HepG2 (cell line): ENCODE measurements around the gene SLC25A20. TPM values are rescaled to one million over a fixed set of nuclear protein-coding genes. Genes with fewer than 3 reads are reported as not detected.

ENCODE experiments used
- CCDC6 ChIP-seq: sonication (generic); formaldehyde crosslinking; IDR thresholded peaks from 2 replicates; pipeline ENCODE4 v1.8.1; 2022; ENCODE audit warnings: mild to moderate bottlenecking, missing genetic modification reagents, moderate library complexity
- ELF3 ChIP-seq: IDR thresholded peaks from 2 replicates; pipeline ENCODE4 v1.6.1; 2016; ENCODE audit warnings: missing genetic modification reagents, missing compliant biosample characterization
- FLYWCH1 ChIP-seq: sonication (generic); formaldehyde crosslinking; IDR thresholded peaks from 2 replicates; pipeline ENCODE4 v1.8.1; 2023; ENCODE audit warnings: mild to moderate bottlenecking, missing genetic modification reagents
- KAT8 ChIP-seq: IDR thresholded peaks from 2 replicates; pipeline ENCODE4 v1.6.1; 2016; ENCODE audit warnings: missing genetic modification reagents, missing compliant biosample characterization
- NR2C2 ChIP-seq: sonication (generic); formaldehyde crosslinking; IDR thresholded peaks from 2 replicates; pipeline ENCODE4 v1.4.0; 2020; ENCODE audit warnings: missing genetic modification reagents, mild to moderate bottlenecking, moderate library complexity, borderline replicate concordance
- RFXAP ChIP-seq: sonication (generic); formaldehyde crosslinking; IDR thresholded peaks from 2 replicates; pipeline ENCODE4 v1.4.0; 2020; ENCODE audit warnings: missing genetic modification reagents, borderline replicate concordance
- SOX13 ChIP-seq, 3 experiments: fragments of 450-650 bp in 1 of 3; sonication (generic) in 1 of 3; formaldehyde crosslinking in 1 of 3; IDR thresholded peaks in 2 of 3; conservative IDR thresholded peaks in 1 of 3; 2 replicates each; pipeline versions ENCODE4 v1.5.0 to v1.6.1; 2016 to 2020; ENCODE audit warnings: antibody characterized with exemption in 1 of 3, mild to moderate bottlenecking in 1 of 3, missing compliant biosample characterization in 1 of 3, missing genetic modification reagents in 1 of 3, moderate library complexity in 1 of 3
- TBP ChIP-seq: sonication (generic); formaldehyde crosslinking; IDR thresholded peaks from 2 replicates; pipeline ENCODE4 v1.5.0; 2020; ENCODE audit warnings: missing genetic modification reagents
- ZBTB7B ChIP-seq: sonication (generic); formaldehyde crosslinking; IDR thresholded peaks from 2 replicates; pipeline ENCODE4 v1.4.0; 2020; ENCODE audit warnings: missing genetic modification reagents
- polyA plus RNA-seq, 8 experiments: library from polyadenylated mRNA; depleted of rRNA in 3 of 8; stranded (reverse) in 7 of 8; unstranded in 1 of 8; fragments of >200 nt; fragmentation: Illumina TruSeq in 4 of 8; extraction: Trizol in 4 of 8; gene quantifications; 2 replicates each; pipeline versions ENCODE4 v1.2.1 to v1.2.3, GENCODE V29; 2011 to 2016; ENCODE audit warnings: low read depth in 4 of 8, missing spikeins in 1 of 8, mixed read lengths in 1 of 8; ENCODE audit not compliant: insufficient read depth in 1 of 8
- total RNA-seq, 5 experiments: library from RNA; depleted of rRNA; stranded (reverse); fragments of >200 nt; fragmentation: Illumina TruSeq; extraction: Trizol; gene quantifications; 2 replicates each; pipeline ENCODE4 v1.2.3, GENCODE V29; 2016; ENCODE audit warnings: low read depth in 1 of 5
- TF ChIP-seq, protein P1 (sequence below): sonication (generic); formaldehyde crosslinking; IDR thresholded peaks from 2 replicates; pipeline ENCODE4 v1.8.0; 2022; ENCODE audit warnings: missing genetic modification reagents, mild to moderate bottlenecking, moderate library complexity, borderline replicate concordance
- TF ChIP-seq, protein P2 (sequence below): sonication (generic); formaldehyde crosslinking; IDR thresholded peaks from one replicate; pipeline ENCODE4 v1.5.1; 2020; ENCODE audit warnings: mild to moderate bottlenecking, missing genetic modification reagents; ENCODE audit errors: not compliant biosample characterization
- TF ChIP-seq, protein P3 (sequence below): sonication (generic); formaldehyde crosslinking; IDR thresholded peaks from 2 replicates; pipeline ENCODE4 v1.4.0; 2020; ENCODE audit warnings: missing genetic modification reagents, borderline replicate concordance

SLC25A20 gene
- total and polyA plus RNA-seq, 2 of the 13 experiments (the other 11 are each of a cell fraction or from before 2014, with no cell fraction given) = 21.1 to 26.6 TPM

DNA sequence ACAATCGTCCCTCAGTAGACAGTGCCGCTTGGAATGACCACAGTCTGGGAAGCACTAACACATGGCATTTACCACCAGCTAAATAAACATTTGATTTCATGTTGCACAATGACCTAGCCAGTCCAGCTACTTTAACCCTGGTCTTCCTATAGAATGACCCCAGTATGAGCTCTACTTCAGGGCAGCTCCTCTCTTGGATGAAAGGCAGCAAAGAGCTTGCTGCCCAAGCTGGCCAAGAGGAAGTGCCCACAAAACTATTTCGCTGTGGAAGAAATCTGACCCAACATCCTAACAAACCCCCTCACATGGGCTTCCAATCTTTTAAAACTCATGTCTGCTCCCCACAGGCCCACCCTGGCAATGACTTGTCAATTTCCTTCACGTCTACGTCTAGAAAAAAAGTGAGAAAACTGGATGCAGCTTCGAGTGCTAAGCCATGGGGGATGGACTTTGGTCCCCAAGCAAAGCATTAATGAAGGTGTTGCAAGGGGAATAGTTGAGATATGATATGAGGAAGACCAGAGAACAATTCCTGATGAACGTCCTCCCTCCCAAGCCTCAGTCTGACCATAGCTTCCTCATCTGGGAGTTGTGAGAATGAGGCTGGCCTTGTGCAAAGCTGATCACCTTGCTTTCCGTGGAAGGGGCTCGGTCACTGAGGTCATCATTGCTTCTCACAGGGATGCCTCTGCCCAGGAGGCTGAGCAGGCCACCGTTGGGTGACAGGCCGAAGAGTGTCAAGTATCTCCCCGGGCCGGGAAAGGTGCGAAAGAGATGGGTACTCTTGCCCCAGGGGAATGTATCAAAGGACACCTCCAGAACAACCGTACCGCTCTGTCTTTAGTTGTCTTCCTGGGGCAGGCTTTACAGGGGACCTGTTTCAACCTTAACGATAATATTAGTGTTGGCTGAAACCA is 964 bp downstream of the SLC25A20 start (continued):
- TF ChIP-seq, protein P1, sequence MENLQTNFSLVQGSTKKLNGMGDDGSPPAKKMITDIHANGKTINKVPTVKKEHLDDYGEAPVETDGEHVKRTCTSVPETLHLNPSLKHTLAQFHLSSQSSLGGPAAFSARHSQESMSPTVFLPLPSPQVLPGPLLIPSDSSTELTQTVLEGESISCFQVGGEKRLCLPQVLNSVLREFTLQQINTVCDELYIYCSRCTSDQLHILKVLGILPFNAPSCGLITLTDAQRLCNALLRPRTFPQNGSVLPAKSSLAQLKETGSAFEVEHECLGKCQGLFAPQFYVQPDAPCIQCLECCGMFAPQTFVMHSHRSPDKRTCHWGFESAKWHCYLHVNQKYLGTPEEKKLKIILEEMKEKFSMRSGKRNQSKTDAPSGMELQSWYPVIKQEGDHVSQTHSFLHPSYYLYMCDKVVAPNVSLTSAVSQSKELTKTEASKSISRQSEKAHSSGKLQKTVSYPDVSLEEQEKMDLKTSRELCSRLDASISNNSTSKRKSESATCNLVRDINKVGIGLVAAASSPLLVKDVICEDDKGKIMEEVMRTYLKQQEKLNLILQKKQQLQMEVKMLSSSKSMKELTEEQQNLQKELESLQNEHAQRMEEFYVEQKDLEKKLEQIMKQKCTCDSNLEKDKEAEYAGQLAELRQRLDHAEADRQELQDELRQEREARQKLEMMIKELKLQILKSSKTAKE = peak; percentile 40; the same call in 1 of the 2 replicates
- TF ChIP-seq NR2C2 (CRISPR knock-in tag) (peak; percentile 48; the same call in 1 of the 2 replicates), FLYWCH1 (no peak), KAT8 (CRISPR knock-in tag) (peak; percentile 28; the same call in 1 of the 2 replicates), RFXAP (CRISPR knock-in tag) (no peak; the same call in 1 of the 2 replicates), CCDC6 (CRISPR knock-in tag) (no peak), ELF3 (peak; percentile 66), TBP (CRISPR knock-in tag) (0 out of 2 replicates have a peak, but pooled peaks have one; percentile 35), ZBTB7B (CRISPR knock-in tag) (peak; percentile 26; the same call in 1 of the 2 replicates), SOX13 (IDR thresholded peaks at IDR 0.05) (no peak), SOX13 (CRISPR knock-in tag; conservative IDR thresholded peaks at IDR 0.05 in 1 of 2, IDR thresholded peaks at IDR 0.05 in 1 of 2) (peak in 1 of 2 experiments; percentile 53; a peak in 2 of 4 replicates)
- TF ChIP-seq, protein P2, sequence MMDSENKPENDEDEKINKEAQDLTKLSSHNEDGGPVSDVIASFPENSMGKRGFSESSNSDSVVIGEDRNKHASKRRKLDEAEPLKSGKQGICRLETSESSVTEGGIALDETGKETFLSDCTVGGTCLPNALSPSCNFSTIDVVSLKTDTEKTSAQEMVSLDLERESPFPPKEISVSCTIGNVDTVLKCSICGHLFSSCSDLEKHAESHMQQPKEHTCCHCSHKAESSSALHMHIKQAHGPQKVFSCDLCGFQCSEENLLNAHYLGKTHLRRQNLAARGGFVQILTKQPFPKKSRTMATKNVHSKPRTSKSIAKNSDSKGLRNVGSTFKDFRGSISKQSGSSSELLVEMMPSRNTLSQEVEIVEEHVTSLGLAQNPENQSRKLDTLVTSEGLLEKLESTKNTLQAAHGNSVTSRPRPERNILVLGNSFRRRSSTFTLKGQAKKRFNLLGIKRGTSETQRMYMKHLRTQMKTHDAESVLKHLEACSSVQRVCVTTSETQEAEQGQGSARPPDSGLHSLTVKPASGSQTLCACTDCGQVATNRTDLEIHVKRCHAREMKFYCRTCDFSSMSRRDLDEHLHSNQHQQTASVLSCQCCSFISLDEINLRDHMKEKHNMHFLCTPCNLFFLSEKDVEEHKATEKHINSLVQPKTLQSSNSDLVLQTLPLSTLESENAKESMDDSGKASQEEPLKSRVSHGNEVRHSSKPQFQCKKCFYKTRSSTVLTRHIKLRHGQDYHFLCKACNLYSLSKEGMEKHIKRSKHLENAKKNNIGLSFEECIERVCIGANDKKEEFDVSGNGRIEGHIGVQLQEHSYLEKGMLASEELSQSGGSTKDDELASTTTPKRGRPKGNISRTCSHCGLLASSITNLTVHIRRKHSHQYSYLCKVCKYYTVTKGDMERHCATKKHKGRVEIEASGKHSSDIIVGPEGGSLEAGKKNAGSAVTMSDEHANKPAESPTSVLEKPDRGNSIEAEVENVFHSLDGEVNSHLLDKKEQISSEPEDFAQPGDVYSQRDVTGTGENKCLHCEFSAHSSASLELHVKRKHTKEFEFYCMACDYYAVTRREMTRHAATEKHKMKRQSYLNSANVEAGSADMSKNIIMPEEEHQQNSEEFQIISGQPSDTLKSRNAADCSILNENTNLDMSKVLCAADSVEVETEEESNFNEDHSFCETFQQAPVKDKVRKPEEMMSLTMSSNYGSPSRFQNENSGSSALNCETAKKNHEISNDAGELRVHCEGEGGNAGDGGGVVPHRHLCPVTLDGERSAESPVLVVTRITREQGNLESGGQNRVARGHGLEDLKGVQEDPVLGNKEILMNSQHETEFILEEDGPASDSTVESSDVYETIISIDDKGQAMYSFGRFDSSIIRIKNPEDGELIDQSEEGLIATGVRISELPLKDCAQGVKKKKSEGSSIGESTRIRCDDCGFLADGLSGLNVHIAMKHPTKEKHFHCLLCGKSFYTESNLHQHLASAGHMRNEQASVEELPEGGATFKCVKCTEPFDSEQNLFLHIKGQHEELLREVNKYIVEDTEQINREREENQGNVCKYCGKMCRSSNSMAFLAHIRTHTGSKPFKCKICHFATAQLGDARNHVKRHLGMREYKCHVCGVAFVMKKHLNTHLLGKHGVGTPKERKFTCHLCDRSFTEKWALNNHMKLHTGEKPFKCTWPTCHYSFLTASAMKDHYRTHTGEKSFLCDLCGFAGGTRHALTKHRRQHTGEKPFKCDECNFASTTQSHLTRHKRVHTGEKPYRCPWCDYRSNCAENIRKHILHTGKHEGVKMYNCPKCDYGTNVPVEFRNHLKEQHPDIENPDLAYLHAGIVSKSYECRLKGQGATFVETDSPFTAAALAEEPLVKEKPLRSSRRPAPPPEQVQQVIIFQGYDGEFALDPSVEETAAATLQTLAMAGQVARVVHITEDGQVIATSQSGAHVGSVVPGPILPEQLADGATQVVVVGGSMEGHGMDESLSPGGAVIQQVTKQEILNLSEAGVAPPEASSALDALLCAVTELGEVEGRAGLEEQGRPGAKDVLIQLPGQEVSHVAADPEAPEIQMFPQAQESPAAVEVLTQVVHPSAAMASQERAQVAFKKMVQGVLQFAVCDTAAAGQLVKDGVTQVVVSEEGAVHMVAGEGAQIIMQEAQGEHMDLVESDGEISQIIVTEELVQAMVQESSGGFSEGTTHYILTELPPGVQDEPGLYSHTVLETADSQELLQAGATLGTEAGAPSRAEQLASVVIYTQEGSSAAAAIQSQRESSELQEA (CRISPR knock-in tag) = no peak
- TF ChIP-seq, protein P3, sequence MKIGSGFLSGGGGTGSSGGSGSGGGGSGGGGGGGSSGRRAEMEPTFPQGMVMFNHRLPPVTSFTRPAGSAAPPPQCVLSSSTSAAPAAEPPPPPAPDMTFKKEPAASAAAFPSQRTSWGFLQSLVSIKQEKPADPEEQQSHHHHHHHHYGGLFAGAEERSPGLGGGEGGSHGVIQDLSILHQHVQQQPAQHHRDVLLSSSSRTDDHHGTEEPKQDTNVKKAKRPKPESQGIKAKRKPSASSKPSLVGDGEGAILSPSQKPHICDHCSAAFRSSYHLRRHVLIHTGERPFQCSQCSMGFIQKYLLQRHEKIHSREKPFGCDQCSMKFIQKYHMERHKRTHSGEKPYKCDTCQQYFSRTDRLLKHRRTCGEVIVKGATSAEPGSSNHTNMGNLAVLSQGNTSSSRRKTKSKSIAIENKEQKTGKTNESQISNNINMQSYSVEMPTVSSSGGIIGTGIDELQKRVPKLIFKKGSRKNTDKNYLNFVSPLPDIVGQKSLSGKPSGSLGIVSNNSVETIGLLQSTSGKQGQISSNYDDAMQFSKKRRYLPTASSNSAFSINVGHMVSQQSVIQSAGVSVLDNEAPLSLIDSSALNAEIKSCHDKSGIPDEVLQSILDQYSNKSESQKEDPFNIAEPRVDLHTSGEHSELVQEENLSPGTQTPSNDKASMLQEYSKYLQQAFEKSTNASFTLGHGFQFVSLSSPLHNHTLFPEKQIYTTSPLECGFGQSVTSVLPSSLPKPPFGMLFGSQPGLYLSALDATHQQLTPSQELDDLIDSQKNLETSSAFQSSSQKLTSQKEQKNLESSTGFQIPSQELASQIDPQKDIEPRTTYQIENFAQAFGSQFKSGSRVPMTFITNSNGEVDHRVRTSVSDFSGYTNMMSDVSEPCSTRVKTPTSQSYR (CRISPR knock-in tag) = no peak
